OCI-LY1 (cell line): ENCODE measurements around the gene PIGW.

Source experiments
- EZH2 ChIP-seq: fragments of 200-600 bp; sonication (generic), shearing (Covaris generic); IDR thresholded peaks from 2 replicates; pipeline ENCODE4 v1.8.0; 2017; ENCODE audit warnings: borderline replicate concordance, mixed run types, mild to moderate bottlenecking, antibody characterized with exemption, low read length, moderate library complexity, mixed read lengths
- TF ChIP-seq, protein P1 (sequence below): fragments of 200-600 bp; sonication (generic), shearing (Covaris generic); IDR thresholded peaks from 2 replicates; pipeline ENCODE4 v1.5.1; 2017; ENCODE audit warnings: mild to moderate bottlenecking, antibody characterized with exemption, low read length, moderate library complexity, mixed read lengths

DNA sequence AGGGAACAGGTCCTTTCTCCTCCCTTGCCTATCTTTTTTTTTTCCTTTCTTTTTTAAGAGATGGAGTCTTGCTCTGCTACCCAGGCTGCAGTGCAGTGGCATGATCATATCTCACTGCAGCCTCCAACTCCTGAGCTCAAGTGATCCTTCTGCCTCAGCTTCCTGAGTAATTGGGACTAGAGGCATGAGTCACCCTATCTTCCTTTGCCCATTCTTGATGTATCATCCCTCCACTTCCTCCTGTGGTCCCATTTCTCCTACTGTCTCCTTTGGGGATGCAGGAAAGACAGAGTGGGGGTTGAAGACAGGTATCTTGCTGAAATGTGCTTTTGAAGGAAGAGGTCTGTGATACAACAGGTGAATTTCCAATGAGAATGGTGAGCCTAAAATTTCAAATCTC lies 5.7 kb upstream of the PIGW start:
- TF ChIP-seq, protein P1, sequence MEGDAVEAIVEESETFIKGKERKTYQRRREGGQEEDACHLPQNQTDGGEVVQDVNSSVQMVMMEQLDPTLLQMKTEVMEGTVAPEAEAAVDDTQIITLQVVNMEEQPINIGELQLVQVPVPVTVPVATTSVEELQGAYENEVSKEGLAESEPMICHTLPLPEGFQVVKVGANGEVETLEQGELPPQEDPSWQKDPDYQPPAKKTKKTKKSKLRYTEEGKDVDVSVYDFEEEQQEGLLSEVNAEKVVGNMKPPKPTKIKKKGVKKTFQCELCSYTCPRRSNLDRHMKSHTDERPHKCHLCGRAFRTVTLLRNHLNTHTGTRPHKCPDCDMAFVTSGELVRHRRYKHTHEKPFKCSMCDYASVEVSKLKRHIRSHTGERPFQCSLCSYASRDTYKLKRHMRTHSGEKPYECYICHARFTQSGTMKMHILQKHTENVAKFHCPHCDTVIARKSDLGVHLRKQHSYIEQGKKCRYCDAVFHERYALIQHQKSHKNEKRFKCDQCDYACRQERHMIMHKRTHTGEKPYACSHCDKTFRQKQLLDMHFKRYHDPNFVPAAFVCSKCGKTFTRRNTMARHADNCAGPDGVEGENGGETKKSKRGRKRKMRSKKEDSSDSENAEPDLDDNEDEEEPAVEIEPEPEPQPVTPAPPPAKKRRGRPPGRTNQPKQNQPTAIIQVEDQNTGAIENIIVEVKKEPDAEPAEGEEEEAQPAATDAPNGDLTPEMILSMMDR: no peak
- no peak for TF ChIP-seq EZH2
